ENCODE measurements around the gene CMPK1. TPM values are rescaled to one million over a fixed set of nuclear protein-coding genes. Genes with fewer than 3 reads are reported as not detected.

CMPK1 gene
- total RNA-seq, 1 donor from 2014 or later: 127 TPM

- ATAC-seq: no peak
- H3K36me3 ChIP-seq: peaks cover 18% of the 10 kb centered on the region
Measured at GRCh38 chr1:47382399-47382983, 48.9 kb downstream of the CMPK1 start.

GRCh38 chr1:47384083-47384482, 50.5 kb downstream of the CMPK1 start:
- H3K9me3 ChIP-seq: no peaks in the 10 kb centered on the region
- DNase-seq (no peak), ATAC-seq (no peak)
- no peak for TF ChIP-seq CTCF (IDR thresholded peaks at IDR 0.05)
- intact Hi-C loops (cut with DNase I): no loop called here
- no peak overlapping the region for H3K4me3 ChIP-seq
- H3K4me1 ChIP-seq: no peaks in the 10 kb centered on the region
- peaks cover 18% of the 10 kb centered on the region for H3K36me3 ChIP-seq
- H3K27me3 ChIP-seq: no peaks in the 10 kb centered on the region
- no peak overlapping the region for H3K27ac ChIP-seq

More at GRCh38 chr1:47382399-47382983, 48.9 kb downstream of the CMPK1 start:
- Histone ChIP-seq H3K27ac (no peak overlapping the region), H3K27me3 (no peaks in the 10 kb centered on the region), H3K9me3 (no peaks in the 10 kb centered on the region), H3K4me3 (no peak overlapping the region), H3K4me1 (peaks cover 6% of the 10 kb centered on the region)
- intact Hi-C loops (cut with DNase I): no loop called here
- TF ChIP-seq CTCF (IDR thresholded peaks at IDR 0.05): no peak
- no peak for DNase-seq

GRCh38 chr1:47385020-47385419, 51.4 kb downstream of the CMPK1 start:
- intact Hi-C loops (cut with DNase I): no loop called here
- no peak for TF ChIP-seq CTCF (IDR thresholded peaks at IDR 0.05)
- Histone ChIP-seq H3K27me3 (no peaks in the 10 kb centered on the region), H3K36me3 (peaks cover 11% of the 10 kb centered on the region), H3K4me1 (no peaks in the 10 kb centered on the region), H3K9me3 (no peaks in the 10 kb centered on the region), H3K4me3 (no peak overlapping the region), H3K27ac (no peak overlapping the region)
- DNase-seq: no peak
- no peak for ATAC-seq

- Histone ChIP-seq H3K27me3 (no peaks in the 10 kb centered on the region), H3K4me1 (no peaks in the 10 kb centered on the region), H3K4me3 (no peak overlapping the region), H3K36me3 (peaks cover 7% of the 10 kb centered on the region), H3K27ac (no peak overlapping the region), H3K9me3 (no peaks in the 10 kb centered on the region)
- no peak for ATAC-seq
- TF ChIP-seq CTCF (IDR thresholded peaks at IDR 0.05): no peak
- intact Hi-C loops (cut with DNase I): no loop called here
- no peak for DNase-seq
Measured at GRCh38 chr1:47386268-47386667, 52.7 kb downstream of the CMPK1 start.

GRCh38 chr1:47388030-47388890, 54.7 kb downstream of the CMPK1 start:
- Histone ChIP-seq H3K9me3 (no peaks in the 10 kb centered on the region), H3K36me3 (no peaks in the 10 kb centered on the region), H3K4me3 (no peak overlapping the region), H3K27ac (no peak overlapping the region), H3K27me3 (peaks cover 6% of the 10 kb centered on the region), H3K4me1 (no peaks in the 10 kb centered on the region)
- ATAC-seq (no peak), DNase-seq (no peak)
- intact Hi-C loops (cut with DNase I): no loop called here
- no peak for TF ChIP-seq CTCF (IDR thresholded peaks at IDR 0.05)

All from upper lobe of right lung (tissue), 1 donor.